H1 (cell line): ENCODE results near the gene DNAJB8. TPM values are rescaled to one million over a fixed set of nuclear protein-coding genes. Genes with fewer than 3 reads are reported as not detected.

Source experiments
- BACH1 ChIP-seq: IDR thresholded peaks from 2 replicates; pipeline ENCODE4 v1.6.1; 2012; ENCODE audit warnings: low read length, improper control_type of control experiment
- CHD7 ChIP-seq: fragments of 300-600 bp; sonication (generic); IDR thresholded peaks from 2 replicates; pipeline ENCODE4 v1.7.1; 2012; ENCODE audit warnings: low read length, moderate library complexity, mild to moderate bottlenecking, inconsistent platforms; ENCODE audit not compliant: insufficient replicate concordance
- CTCF ChIP-seq, 3 experiments: IDR thresholded peaks; 1 replicate in 2 of 3; 2 replicates in 1 of 3; pipeline versions ENCODE4 v1.5.1 to v1.6.1; 2011; ENCODE audit warnings: low read length in 3 of 3, mild to moderate bottlenecking in 3 of 3, inconsistent platforms in 2 of 3, low read depth in 1 of 3, moderate library complexity in 1 of 3; ENCODE audit not compliant: insufficient read depth in 1 of 3; ENCODE audit errors: control extremely low read depth in 1 of 3
- EGR1 ChIP-seq: IDR thresholded peaks from 2 replicates; pipeline ENCODE4 v1.6.1; 2011; ENCODE audit warnings: low read depth, low read length, borderline replicate concordance
- KDM1A ChIP-seq: fragments of 200-600, 300-600 bp; sonication (generic); IDR thresholded peaks from 2 replicates; pipeline ENCODE4 v1.7.1; 2016; ENCODE audit warnings: mild to moderate bottlenecking, low read length, borderline replicate concordance
- RXRA ChIP-seq: IDR thresholded peaks from 2 replicates; pipeline ENCODE4 v1.6.1; 2011; ENCODE audit warnings: low read depth, mild to moderate bottlenecking, low read length, moderate library complexity; ENCODE audit not compliant: insufficient read depth
- SIX5 ChIP-seq: IDR thresholded peaks from 2 replicates; pipeline ENCODE4 v1.6.1; 2011; ENCODE audit warnings: mild to moderate bottlenecking, low read depth, low read length
- TAF7 ChIP-seq: optimal IDR thresholded peaks from 2 replicates; pipeline ENCODE3; 2011; ENCODE audit warnings: low read depth, mild to moderate bottlenecking, inconsistent platforms, low read length, moderate library complexity, borderline replicate concordance
- polyA plus RNA-seq, 7 experiments: library from polyadenylated mRNA; depleted of rRNA in 3 of 7; stranded (reverse) in 5 of 7; unstranded in 2 of 7; fragments of >200 nt in 5 of 7; fragments of 200-250 nt in 2 of 7; gene quantifications; 1 replicate in 5 of 7; 2 replicates in 1 of 7; 4 replicates in 1 of 7; pipeline versions ENCODE4 v1.2.1 to v1.2.3, GENCODE V29; 2011 to 2013; ENCODE audit warnings: missing spikeins in 2 of 7, mixed read lengths in 2 of 7
- total RNA-seq: library from RNA; stranded (reverse); fragmentation: NEBNext Ultra II Directional; extraction: Animal tissue kit (Norgen Biotek cat#: 25700); gene quantifications from 2 replicates; pipeline ENCODE4 v1.2.1, GENCODE V29; 2021

DNAJB8 gene
- total and polyA plus RNA-seq, 2 of the 8 experiments (the other 6 are each of a cell fraction or from before 2014, with no cell fraction given) = not detected

GRCh38 chr3:128420720-128421438 is 45.8 kb downstream of the DNAJB8 start (continued):
- TF ChIP-seq CHD7 (no peak), CTCF (IDR thresholded peaks at IDR 0.05; ENCODE audit: control extremely low read depth in 1 of 3, insufficient read depth in 1 of 3, low read depth in 1 of 3, low read length in 3 of 3) (no peak), TAF7 (no peak), RXRA (no peak), KDM1A (no peak), BACH1 (no peak), SIX5 (no peak), EGR1 (no peak)
